SK-N-MC (cell line): ENCODE data around the gene MEAF6.

Source experiments
- EZH2 ChIP-seq: fragments of 200-600 bp; sonication (generic); IDR thresholded peaks from one replicate; pipeline ENCODE4 v1.6.1; 2017; ENCODE audit warnings: antibody characterized with exemption
- POLR2AphosphoS5 ChIP-seq: IDR thresholded peaks from 2 replicates; pipeline ENCODE4 v1.6.1; 2012; ENCODE audit warnings: mild to moderate bottlenecking, low read depth, low read length, borderline replicate concordance

- no peak for TF ChIP-seq POLR2AphosphoS5
- TF ChIP-seq EZH2, result no peak
Measured at GRCh38 chr1:37475380-37476086, 39.0 kb downstream of the MEAF6 start.
